HepG2 (cell line): ENCODE measurements around the gene NCBP1. TPM values are rescaled to one million over a fixed set of nuclear protein-coding genes. Genes with fewer than 3 reads are reported as not detected.

Experiments
- GATAD1 ChIP-seq: IDR thresholded peaks from 2 replicates; pipeline ENCODE4 v1.6.1; 2016; ENCODE audit warnings: missing genetic modification reagents, missing compliant biosample characterization
- MBD4 ChIP-seq: IDR thresholded peaks from 2 replicates; pipeline ENCODE4 v1.6.1; 2012; ENCODE audit warnings: low read length, inconsistent platforms, borderline replicate concordance
- SUZ12 ChIP-seq: fragments of 150-350 bp; IDR thresholded peaks from 2 replicates; pipeline ENCODE4 v1.6.1; 2014; ENCODE audit warnings: low read depth, low read length
- TOPORS ChIP-seq: sonication (generic); formaldehyde crosslinking; IDR thresholded peaks from 2 replicates; pipeline ENCODE4 v1.8.0; 2023; ENCODE audit warnings: mild to moderate bottlenecking, missing genetic modification reagents
- ZMYM3 ChIP-seq: sonication (generic); formaldehyde crosslinking; IDR thresholded peaks from 2 replicates; pipeline ENCODE4 v1.5.1; 2020; ENCODE audit warnings: mild to moderate bottlenecking, missing genetic modification reagents
- ZNF672 ChIP-seq: sonication (generic); formaldehyde crosslinking; IDR thresholded peaks from 2 replicates; pipeline ENCODE4 v1.8.1; 2022; ENCODE audit warnings: missing genetic modification reagents
- ZNF772 ChIP-seq: sonication (generic); formaldehyde crosslinking; IDR thresholded peaks from 2 replicates; pipeline ENCODE4 v1.5.0; 2020; ENCODE audit warnings: mild to moderate bottlenecking, missing genetic modification reagents
- polyA plus RNA-seq, 8 experiments: library from polyadenylated mRNA; depleted of rRNA in 3 of 8; stranded (reverse) in 7 of 8; unstranded in 1 of 8; fragments of >200 nt; fragmentation: Illumina TruSeq in 4 of 8; extraction: Trizol in 4 of 8; gene quantifications; 2 replicates each; pipeline versions ENCODE4 v1.2.1 to v1.2.3, GENCODE V29; 2011 to 2016; ENCODE audit warnings: low read depth in 4 of 8, missing spikeins in 1 of 8, mixed read lengths in 1 of 8; ENCODE audit not compliant: insufficient read depth in 1 of 8
- total RNA-seq, 5 experiments: library from RNA; depleted of rRNA; stranded (reverse); fragments of >200 nt; fragmentation: Illumina TruSeq; extraction: Trizol; gene quantifications; 2 replicates each; pipeline ENCODE4 v1.2.3, GENCODE V29; 2016; ENCODE audit warnings: low read depth in 1 of 5
- TF ChIP-seq, protein P1 (sequence below): sonication (generic); formaldehyde crosslinking; IDR thresholded peaks from 2 replicates; pipeline ENCODE4 v1.4.0; 2020; ENCODE audit warnings: missing genetic modification reagents
- TF ChIP-seq, protein P2 (sequence below): IDR thresholded peaks from 2 replicates; pipeline ENCODE4 v1.6.1; 2016; ENCODE audit warnings: missing biosample characterization, missing genetic modification reagents, low read depth
- TF ChIP-seq, protein P3 (sequence below): IDR thresholded peaks from 2 replicates; pipeline ENCODE4 v1.6.1; 2016
- TF ChIP-seq, protein P4 (sequence below): sonication (generic); formaldehyde crosslinking; IDR thresholded peaks from 2 replicates; pipeline ENCODE4 v1.8.0; 2022; ENCODE audit warnings: missing genetic modification reagents, mild to moderate bottlenecking, inconsistent platforms, borderline replicate concordance
- TF ChIP-seq, protein P5 (sequence below): sonication (generic); formaldehyde crosslinking; IDR thresholded peaks from 2 replicates; pipeline ENCODE4 v1.4.0; 2020; ENCODE audit warnings: mild to moderate bottlenecking, missing genetic modification reagents
- TF ChIP-seq, protein P6 (sequence below): sonication (generic); formaldehyde crosslinking; IDR thresholded peaks from 2 replicates; pipeline ENCODE4 v1.4.0; 2020; ENCODE audit warnings: missing genetic modification reagents, borderline replicate concordance
- TF ChIP-seq, protein P7 (sequence below): sonication (generic); formaldehyde crosslinking; IDR thresholded peaks from 2 replicates; pipeline ENCODE4 v1.8.0; 2022; ENCODE audit warnings: missing genetic modification reagents, low read depth, mild to moderate bottlenecking, borderline replicate concordance

Gene NCBP1
- total and polyA plus RNA-seq, 2 of the 13 experiments (the other 11 are each of a cell fraction or from before 2014, with no cell fraction given), result 13.3 to 40.2 TPM

DNA sequence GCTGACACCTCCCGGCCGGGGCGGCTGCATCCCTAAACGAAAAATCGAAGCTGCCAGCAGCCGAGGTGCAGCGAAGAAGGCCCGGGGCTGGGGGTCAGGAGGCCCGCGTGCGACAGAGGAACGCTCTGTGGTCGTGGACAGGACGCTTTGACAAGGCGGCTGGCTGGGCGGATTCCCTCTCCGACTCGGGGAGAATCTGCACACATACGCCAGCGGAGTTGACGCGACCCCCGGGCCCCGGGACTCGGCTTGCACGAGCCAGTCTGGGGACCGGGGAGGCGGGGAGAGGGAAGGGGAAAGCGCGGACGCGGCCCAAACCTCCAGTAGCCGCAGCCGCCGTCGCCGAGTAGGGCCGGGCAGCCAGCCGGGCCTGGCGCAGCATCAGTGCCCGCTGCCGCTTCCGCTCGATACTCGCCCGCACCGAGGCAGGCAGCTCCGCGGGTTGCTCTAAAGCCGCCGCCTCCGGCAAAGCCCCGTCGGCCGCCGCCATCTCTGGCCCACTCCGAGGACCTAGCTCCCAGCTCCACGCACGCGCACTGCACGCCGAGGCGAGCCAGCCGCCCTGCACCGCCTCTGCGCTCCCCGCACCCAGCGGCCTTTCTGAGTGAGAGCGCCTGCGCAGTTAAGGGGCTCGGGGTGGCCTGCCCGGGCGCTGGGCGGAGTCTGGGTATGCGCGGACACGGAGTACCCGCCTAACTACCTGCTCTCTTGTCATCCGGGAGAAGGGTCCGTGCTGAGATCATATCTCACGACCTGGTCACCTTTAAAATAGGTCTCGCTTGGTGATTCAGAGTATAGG is 63.4 kb downstream of the NCBP1 start, which contains the start of gene XPA (continued):
- TF ChIP-seq, protein P1, sequence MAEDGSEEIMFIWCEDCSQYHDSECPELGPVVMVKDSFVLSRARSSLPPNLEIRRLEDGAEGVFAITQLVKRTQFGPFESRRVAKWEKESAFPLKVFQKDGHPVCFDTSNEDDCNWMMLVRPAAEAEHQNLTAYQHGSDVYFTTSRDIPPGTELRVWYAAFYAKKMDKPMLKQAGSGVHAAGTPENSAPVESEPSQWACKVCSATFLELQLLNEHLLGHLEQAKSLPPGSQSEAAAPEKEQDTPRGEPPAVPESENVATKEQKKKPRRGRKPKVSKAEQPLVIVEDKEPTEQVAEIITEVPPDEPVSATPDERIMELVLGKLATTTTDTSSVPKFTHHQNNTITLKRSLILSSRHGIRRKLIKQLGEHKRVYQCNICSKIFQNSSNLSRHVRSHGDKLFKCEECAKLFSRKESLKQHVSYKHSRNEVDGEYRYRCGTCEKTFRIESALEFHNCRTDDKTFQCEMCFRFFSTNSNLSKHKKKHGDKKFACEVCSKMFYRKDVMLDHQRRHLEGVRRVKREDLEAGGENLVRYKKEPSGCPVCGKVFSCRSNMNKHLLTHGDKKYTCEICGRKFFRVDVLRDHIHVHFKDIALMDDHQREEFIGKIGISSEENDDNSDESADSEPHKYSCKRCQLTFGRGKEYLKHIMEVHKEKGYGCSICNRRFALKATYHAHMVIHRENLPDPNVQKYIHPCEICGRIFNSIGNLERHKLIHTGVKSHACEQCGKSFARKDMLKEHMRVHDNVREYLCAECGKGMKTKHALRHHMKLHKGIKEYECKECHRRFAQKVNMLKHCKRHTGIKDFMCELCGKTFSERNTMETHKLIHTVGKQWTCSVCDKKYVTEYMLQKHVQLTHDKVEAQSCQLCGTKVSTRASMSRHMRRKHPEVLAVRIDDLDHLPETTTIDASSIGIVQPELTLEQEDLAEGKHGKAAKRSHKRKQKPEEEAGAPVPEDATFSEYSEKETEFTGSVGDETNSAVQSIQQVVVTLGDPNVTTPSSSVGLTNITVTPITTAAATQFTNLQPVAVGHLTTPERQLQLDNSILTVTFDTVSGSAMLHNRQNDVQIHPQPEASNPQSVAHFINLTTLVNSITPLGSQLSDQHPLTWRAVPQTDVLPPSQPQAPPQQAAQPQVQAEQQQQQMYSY (CRISPR knock-in tag), result no peak
- TF ChIP-seq ZNF672, result no peak
- TF ChIP-seq SUZ12, result no peak
- TF ChIP-seq, protein P2, sequence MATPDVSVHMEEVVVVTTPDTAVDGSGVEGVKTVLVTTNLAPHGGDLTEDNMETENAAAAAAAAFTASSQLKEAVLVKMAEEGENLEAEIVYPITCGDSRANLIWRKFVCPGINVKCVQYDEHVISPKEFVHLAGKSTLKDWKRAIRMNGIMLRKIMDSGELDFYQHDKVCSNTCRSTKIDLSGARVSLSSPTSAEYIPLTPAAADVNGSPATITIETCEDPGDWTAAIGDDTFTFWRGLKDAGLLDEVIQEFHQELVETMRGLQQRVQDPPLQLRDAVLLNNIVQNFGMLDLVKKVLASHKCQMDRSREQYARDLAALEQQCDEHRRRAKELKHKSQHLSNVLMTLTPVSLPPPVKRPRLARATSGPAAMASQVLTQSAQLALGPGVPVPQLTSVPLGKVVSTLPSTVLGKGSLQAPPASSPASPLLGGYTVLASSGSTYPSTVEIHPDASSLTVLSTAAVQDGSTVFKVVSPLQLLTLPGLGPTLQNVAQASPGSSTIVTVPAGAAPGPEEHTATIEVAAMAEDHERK (CRISPR knock-in tag), result no peak
- peak; percentile 65; the same call in 1 of the 2 replicates for TF ChIP-seq TOPORS (CRISPR knock-in tag)
- no peak for TF ChIP-seq MBD4
- peak; percentile 42 for TF ChIP-seq GATAD1 (CRISPR knock-in tag)
- TF ChIP-seq, protein P3, sequence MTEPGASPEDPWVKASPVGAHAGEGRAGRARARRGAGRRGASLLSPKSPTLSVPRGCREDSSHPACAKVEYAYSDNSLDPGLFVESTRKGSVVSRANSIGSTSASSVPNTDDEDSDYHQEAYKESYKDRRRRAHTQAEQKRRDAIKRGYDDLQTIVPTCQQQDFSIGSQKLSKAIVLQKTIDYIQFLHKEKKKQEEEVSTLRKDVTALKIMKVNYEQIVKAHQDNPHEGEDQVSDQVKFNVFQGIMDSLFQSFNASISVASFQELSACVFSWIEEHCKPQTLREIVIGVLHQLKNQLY (CRISPR knock-in tag), result 0 out of 2 replicates have a peak, but pooled peaks have one; percentile 2
- no peak for TF ChIP-seq ZNF772 (CRISPR knock-in tag)
- TF ChIP-seq, protein P4, sequence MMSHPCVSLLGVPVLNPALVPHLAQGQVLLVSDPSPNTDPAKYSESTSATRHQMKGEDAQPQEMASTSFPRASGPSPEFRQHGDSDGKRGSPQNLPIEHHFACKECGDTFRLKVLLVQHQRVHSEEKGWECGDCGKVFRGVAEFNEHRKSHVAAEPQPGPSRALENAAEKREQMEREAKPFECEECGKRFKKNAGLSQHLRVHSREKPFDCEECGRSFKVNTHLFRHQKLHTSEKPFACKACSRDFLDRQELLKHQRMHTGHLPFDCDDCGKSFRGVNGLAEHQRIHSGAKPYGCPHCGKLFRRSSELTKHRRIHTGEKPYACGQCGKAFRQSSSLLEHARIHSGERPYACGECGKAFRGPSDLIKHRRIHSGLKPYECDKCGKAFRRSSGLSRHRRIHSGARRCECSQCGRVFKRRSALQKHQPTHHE (CRISPR knock-in tag), result peak; percentile 32; the same call in 1 of the 2 replicates
- TF ChIP-seq, protein P5, sequence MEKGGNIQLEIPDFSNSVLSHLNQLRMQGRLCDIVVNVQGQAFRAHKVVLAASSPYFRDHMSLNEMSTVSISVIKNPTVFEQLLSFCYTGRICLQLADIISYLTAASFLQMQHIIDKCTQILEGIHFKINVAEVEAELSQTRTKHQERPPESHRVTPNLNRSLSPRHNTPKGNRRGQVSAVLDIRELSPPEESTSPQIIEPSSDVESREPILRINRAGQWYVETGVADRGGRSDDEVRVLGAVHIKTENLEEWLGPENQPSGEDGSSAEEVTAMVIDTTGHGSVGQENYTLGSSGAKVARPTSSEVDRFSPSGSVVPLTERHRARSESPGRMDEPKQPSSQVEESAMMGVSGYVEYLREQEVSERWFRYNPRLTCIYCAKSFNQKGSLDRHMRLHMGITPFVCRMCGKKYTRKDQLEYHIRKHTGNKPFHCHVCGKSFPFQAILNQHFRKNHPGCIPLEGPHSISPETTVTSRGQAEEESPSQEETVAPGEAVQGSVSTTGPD (CRISPR knock-in tag), result no peak
- TF ChIP-seq ZMYM3 (CRISPR knock-in tag), result no peak
- TF ChIP-seq, protein P6, sequence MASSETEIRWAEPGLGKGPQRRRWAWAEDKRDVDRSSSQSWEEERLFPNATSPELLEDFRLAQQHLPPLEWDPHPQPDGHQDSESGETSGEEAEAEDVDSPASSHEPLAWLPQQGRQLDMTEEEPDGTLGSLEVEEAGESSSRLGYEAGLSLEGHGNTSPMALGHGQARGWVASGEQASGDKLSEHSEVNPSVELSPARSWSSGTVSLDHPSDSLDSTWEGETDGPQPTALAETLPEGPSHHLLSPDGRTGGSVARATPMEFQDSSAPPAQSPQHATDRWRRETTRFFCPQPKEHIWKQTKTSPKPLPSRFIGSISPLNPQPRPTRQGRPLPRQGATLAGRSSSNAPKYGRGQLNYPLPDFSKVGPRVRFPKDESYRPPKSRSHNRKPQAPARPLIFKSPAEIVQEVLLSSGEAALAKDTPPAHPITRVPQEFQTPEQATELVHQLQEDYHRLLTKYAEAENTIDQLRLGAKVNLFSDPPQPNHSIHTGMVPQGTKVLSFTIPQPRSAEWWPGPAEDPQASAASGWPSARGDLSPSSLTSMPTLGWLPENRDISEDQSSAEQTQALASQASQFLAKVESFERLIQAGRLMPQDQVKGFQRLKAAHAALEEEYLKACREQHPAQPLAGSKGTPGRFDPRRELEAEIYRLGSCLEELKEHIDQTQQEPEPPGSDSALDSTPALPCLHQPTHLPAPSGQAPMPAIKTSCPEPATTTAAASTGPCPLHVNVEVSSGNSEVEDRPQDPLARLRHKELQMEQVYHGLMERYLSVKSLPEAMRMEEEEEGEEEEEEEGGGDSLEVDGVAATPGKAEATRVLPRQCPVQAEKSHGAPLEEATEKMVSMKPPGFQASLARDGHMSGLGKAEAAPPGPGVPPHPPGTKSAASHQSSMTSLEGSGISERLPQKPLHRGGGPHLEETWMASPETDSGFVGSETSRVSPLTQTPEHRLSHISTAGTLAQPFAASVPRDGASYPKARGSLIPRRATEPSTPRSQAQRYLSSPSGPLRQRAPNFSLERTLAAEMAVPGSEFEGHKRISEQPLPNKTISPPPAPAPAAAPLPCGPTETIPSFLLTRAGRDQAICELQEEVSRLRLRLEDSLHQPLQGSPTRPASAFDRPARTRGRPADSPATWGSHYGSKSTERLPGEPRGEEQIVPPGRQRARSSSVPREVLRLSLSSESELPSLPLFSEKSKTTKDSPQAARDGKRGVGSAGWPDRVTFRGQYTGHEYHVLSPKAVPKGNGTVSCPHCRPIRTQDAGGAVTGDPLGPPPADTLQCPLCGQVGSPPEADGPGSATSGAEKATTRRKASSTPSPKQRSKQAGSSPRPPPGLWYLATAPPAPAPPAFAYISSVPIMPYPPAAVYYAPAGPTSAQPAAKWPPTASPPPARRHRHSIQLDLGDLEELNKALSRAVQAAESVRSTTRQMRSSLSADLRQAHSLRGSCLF (CRISPR knock-in tag), result no peak
- TF ChIP-seq, protein P7, sequence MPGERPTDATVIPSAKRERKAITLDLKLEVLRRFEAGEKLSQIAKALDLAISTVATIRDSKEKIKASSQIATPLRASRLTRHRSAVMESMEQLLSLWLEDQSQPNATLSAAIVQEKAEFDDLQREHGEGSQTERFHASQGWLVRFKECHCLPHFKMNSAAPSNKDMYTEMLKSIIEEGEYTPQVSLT (CRISPR knock-in tag), result no peak
